Gastrocnemius medialis (tissue), 4 donors: ENCODE measurements around the gene HYAL2. TPM values are rescaled to one million over a fixed set of nuclear protein-coding genes. Genes with fewer than 3 reads are reported as not detected.

Source experiments
- ATAC-seq, 2 donors: fragments of 150-250 bp; one replicate each; pipeline ENCODE4 v1.9.1; 2016
- DNase-seq, 2 donors: peaks; one replicate each; pipeline ENCODE4 v3.0.0-alpha.2; 2019
- H3K27ac ChIP-seq, 4 donors: fragments of 200-600 bp; sonication (generic); 1 replicate in 1 of 4; 2 replicates in 3 of 4; pipeline ENCODE4 v1.5.1; 2016 to 2018; ENCODE audit warnings: mild to moderate bottlenecking in 2 of 4, moderate library complexity in 1 of 4
- H3K27me3 ChIP-seq, 3 donors: fragments of 200-600 bp; sonication (generic) in 2 of 3; 1 replicate in 1 of 3; 2 replicates in 2 of 3; pipeline versions ENCODE4 v1.5.1 to v1.6.0; 2016 to 2019; ENCODE audit warnings: mild to moderate bottlenecking in 1 of 3, moderate library complexity in 1 of 3
- H3K36me3 ChIP-seq, 2 donors: fragments of 200-600 bp; sonication (generic) in 1 of 2; one replicate each; pipeline ENCODE4 v1.5.1; 2017 to 2018
- H3K4me1 ChIP-seq, 2 donors: fragments of 200-600 bp; sonication (generic) in 1 of 2; one replicate each; pipeline ENCODE4 v1.5.1; 2016 to 2017; ENCODE audit warnings: mild to moderate bottlenecking in 2 of 2
- H3K4me3 ChIP-seq, 4 donors: fragments of 200-600 bp; sonication (generic) in 3 of 4; 1 replicate in 1 of 4; 2 replicates in 3 of 4; pipeline ENCODE4 v1.5.1; 2016 to 2019; ENCODE audit warnings: mild to moderate bottlenecking in 2 of 4
- H3K9me3 ChIP-seq, 3 donors: fragments of 200-600 bp; sonication (generic) in 2 of 3; 1 replicate in 1 of 3; 2 replicates in 2 of 3; pipeline ENCODE4 v1.5.1; 2016 to 2019
- CTCF ChIP-seq, 5 experiments: fragments of 450-650 bp in 3 of 5; fragments of 200-600 bp in 2 of 5; sonication (generic) in 2 of 5; IDR thresholded peaks in 4 of 5; conservative IDR thresholded peaks in 1 of 5; 1 replicate in 4 of 5; 2 replicates in 1 of 5; pipeline ENCODE4 v1.5.1; 2016 to 2019; ENCODE audit warnings: antibody characterized with exemption in 5 of 5, mild to moderate bottlenecking in 3 of 5, moderate library complexity in 3 of 5
- POLR2A ChIP-seq, 2 donors: fragments of 450-650 bp; IDR thresholded peaks; one replicate each; pipeline ENCODE4 v1.6.1; 2017; ENCODE audit warnings: antibody characterized with exemption in 2 of 2, mild to moderate bottlenecking in 2 of 2, moderate library complexity in 2 of 2
- in situ Hi-C, 4 donors: fragments of 200-750 bp; cut with MboI; loops; one replicate each; pipeline versions ENCODE4 v1.15.0 to v1.8.0; 2017; ENCODE audit warnings: low sequenced_read_pairs in 4 of 4
- intact Hi-C: fragments of 100-400 bp; cut with DNase I; formaldehyde crosslinking; loops from one replicate; pipeline ENCODE4 v1.15.1; 2023; ENCODE audit warnings: low total_unique reads
- total RNA-seq, 4 donors: library from RNA; depleted of rRNA; stranded (reverse); fragments of >200 nt; gene quantifications; one replicate each; pipeline versions ENCODE4 v1.1.0 to v1.2.3, GENCODE V29; 2016

Gene HYAL2
- total RNA-seq, 4 donors from 2014 or later, result 47.0 to 69.8 (median 65.4) TPM

DNA sequence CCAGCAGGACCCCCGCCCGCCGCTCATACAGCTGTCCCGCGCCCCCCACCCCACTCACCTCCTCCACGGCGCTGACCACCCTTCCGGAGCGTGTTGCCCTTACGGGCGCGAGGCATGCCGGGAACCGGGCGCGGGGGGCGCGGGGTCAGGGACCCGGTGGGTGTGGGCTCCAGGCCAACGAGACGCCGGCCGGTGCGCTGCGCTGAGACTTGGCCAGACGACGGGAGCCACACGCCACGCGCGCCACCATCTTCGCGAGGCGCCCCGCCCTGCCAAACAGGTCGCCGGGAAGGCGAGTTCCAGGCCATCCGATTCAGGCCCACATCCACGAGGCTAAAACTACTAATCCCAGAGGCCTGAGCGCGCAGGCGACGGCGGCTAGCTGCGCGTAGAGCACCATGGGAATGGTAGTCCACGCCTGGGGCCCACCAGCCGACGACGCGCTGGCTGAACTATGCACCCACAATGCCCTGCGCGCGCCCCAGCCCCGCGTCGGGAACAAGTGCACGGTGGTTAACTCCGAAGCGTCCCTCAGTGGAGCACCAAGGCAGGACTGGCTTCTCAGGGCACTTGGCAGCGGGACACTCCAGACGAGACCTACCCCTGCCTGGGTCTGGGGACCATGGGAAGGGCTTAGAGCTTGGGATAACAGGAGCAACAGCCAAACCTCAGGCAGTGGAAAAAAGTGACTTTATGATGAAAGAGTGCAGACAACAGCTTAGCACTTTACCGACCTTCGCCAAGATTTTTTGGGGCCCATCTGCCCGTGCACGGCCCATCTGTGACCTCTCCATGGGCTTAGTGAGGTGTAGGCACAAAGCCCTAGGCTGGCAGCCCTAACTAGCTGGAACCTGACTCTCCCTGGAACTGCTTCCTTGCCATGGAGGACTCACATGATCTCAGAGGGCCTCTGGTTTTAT, 30.1 kb downstream of the HYAL2 start, which contains the start of gene IFRD2:
Gene IFRD2 (minus strand): TSS at position 271 of the 920 bp plus-strand sequence. CDS start 155 bp downstream, at position 116.
- in situ Hi-C loops (loop anchor here in 1 of 4 donors (25.0 kb wide), 1 partner anchor 355 kb away; the partner anchor contains the start of genes MON1A and RBM6), intact Hi-C loops (no loop called here)
- Histone ChIP-seq H3K4me3 (peak within 1 kb of the TSS; percentile 81 to 96 (median 94)), H3K9me3 (no peaks in the 10 kb centered on the region), H3K27ac (peak within 1 kb of the TSS; percentile 97 to 99 (median 98)), H3K4me1 (peaks cover 20 to 23% of the 10 kb centered on the region in 2 donors), H3K36me3 (peaks cover 0 to 38% of the 10 kb centered on the region in 2 donors), H3K27me3 (no peaks in the 10 kb centered on the region)
- DNase-seq (peak; percentile 97 to 98), ATAC-seq (peak; percentile 87)
- TF ChIP-seq CTCF (IDR thresholded peaks at IDR 0.05 in 4 of 5, conservative IDR thresholded peaks at IDR 0.05 in 1 of 5), result no peak
- TF ChIP-seq POLR2A (IDR thresholded peaks at IDR 0.05), result peak; percentile 82 to 87

DNA sequence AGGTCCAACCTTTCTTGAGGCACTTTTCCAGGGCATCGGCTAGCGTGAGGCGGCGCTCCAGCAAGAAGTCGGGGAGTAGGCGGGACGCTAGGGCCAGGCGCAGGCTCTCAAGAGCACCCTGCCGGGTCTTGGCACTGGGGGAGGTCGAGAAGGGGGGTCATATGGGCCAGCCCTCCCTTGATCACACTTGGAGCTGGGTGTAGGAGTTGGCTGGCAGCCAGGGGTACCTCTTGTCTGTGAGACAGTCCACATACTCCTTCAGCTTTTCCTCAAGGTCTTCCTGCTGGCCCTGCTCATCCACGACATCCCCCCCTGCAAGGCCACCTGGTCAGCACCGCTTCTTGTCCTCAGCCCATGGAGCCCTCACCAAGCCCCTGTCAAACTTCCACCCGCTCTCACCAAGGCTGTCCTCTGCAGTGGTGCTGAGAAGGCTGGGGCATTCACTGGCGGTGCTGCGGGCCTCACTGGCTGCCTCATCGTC, 32.3 kb downstream of the HYAL2 start:
- H3K4me3 ChIP-seq, result no peak overlapping the region
- peaks cover 20 to 23% of the 10 kb centered on the region in 2 donors for H3K4me1 ChIP-seq
- H3K36me3 ChIP-seq, result peaks cover 0 to 38% of the 10 kb centered on the region in 2 donors
- H3K27ac ChIP-seq, result peak overlapping the region; percentile 97 to 99 (median 98)
- in situ Hi-C loops (loop anchor here in 1 of 4 donors (25.0 kb wide), 1 partner anchor 353 kb away; the partner anchor contains the start of genes MON1A and RBM6), intact Hi-C loops (no loop called here)
- no peaks in the 10 kb centered on the region for H3K27me3 ChIP-seq
- DNase-seq (no peak), ATAC-seq (no peak)
- H3K9me3 ChIP-seq, result no peaks in the 10 kb centered on the region
- TF ChIP-seq CTCF (IDR thresholded peaks at IDR 0.05 in 4 of 5, conservative IDR thresholded peaks at IDR 0.05 in 1 of 5) (no peak), POLR2A (IDR thresholded peaks at IDR 0.05) (no peak)

GRCh38 chr3:50289130-50289529, 33.4 kb downstream of the HYAL2 start:
- Histone ChIP-seq H3K36me3 (peaks cover 0 to 38% of the 10 kb centered on the region in 2 donors), H3K27me3 (no peaks in the 10 kb centered on the region), H3K4me1 (peaks cover 20 to 23% of the 10 kb centered on the region in 2 donors), H3K9me3 (no peaks in the 10 kb centered on the region), H3K4me3 (no peak overlapping the region), H3K27ac (no peak overlapping the region)
- no peak for ATAC-seq
- intact Hi-C loops, result no loop called here
- no peak for DNase-seq
- TF ChIP-seq CTCF (IDR thresholded peaks at IDR 0.05 in 4 of 5, conservative IDR thresholded peaks at IDR 0.05 in 1 of 5) (no peak), POLR2A (IDR thresholded peaks at IDR 0.05) (no peak)
- in situ Hi-C loops, result loop anchor here in 1 of 4 donors (25.0 kb wide), 1 partner anchor 352 kb away; the partner anchor contains the start of genes MON1A and RBM6

- DNase-seq, result no peak
- peak overlapping the region in 1 of 4 donors; percentile 41 for H3K27ac ChIP-seq
- peaks cover 0 to 38% of the 10 kb centered on the region in 2 donors for H3K36me3 ChIP-seq
- no peaks in the 10 kb centered on the region for H3K9me3 ChIP-seq
- H3K27me3 ChIP-seq, result no peaks in the 10 kb centered on the region
- no peak for TF ChIP-seq CTCF (IDR thresholded peaks at IDR 0.05 in 4 of 5, conservative IDR thresholded peaks at IDR 0.05 in 1 of 5)
- TF ChIP-seq POLR2A (IDR thresholded peaks at IDR 0.05), result no peak
- no peak overlapping the region for H3K4me3 ChIP-seq
- peaks cover 18 to 22% of the 10 kb centered on the region in 2 donors for H3K4me1 ChIP-seq
- ATAC-seq, result no peak
- in situ Hi-C loops (loop anchor here in 1 of 4 donors (25.0 kb wide), 1 partner anchor 351 kb away; the partner anchor contains the start of genes MON1A and RBM6), intact Hi-C loops (no loop called here)
Observed at GRCh38 chr3:50288387-50289007, 34.0 kb downstream of the HYAL2 start.
